Stimulated activated CD4-positive, alpha-beta T cell treated with anti-CD3 and anti-CD28 coated beads, TNF-alpha, amount 100 ng/mL, for 48 hours (primary cell): Measurements from ENCODE around the gene NRXN3.

Experiments used
- DNase-seq, 3 donors: peaks; one replicate each; pipeline ENCODE4 v3.0.0-alpha.2; 2020; ENCODE audit warnings: low read depth in 3 of 3

The NRXN3 gene

GRCh38 chr14:79279645-79280597 lies 1109.7 kb downstream of the NRXN3 start:
- no peak for DNase-seq

DNA sequence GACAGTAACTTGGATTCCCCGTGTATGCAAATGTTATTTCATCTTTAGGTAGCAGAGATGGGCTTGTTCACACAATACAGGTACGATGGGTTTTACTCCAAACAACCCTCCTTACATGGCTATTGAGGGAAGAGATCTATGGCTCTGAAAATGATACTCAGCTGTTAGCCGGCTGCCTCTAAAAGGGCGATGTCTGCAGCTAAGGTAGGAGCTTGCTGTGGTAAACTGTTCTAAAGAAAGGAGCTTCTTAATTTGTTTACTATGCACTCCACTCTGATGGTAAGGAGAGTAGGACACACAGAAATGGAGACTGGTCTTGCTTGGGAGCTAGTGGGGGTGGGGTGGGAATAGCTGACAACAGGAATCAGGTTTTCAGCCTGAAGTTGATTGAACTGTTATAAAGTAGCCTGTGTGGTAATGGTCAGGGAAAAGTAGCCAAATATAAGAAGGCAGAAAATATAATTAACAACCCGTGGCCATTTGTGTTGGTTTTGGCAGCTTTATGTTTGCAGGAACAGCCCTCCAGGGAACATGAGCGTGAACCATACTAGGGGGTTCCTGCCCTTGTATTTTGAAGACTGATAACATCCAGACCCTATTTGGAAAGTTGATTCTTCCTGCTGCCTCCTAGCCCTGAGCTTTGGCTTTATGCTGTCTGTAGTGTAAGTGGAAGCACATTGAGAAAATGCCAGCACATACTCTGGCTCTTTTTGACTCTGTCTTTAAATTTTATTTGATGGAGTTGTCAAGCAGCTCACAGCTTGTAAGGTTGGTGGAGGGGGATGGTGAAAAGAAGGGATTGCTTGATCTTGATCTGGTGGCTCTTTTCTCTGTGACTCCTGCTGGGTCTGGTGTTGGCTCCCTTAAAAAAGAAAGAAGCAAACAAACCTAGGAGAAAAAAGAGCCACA lies 1111.3 kb downstream of the NRXN3 start:
- DNase-seq: no peak

DNA sequence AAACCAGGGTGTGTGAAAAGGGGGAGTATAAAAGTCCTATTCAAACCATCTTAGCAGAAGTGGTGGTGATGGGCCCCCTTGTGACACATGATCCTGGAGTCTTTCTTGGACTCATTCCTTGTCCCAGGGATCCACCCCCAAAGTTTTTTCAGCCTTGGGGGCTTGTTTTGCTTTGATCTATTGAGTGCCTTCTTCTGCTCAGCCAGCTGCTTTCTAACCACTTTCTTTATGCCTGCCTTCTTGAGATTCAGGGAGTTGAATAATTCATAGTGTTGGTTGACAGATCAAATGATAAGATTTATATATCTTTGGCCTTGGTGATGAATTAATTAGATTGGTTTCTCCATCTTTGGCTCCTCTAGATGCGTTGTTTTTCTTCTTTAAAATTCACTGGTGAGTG lies 1114.4 kb downstream of the NRXN3 start:
- no peak for DNase-seq

GRCh38 chr14:79285263-79285662 lies 1115.1 kb downstream of the NRXN3 start:
- DNase-seq: no peak

GRCh38 chr14:79287976-79288375 lies 1117.8 kb downstream of the NRXN3 start:
- no peak for DNase-seq

DNA sequence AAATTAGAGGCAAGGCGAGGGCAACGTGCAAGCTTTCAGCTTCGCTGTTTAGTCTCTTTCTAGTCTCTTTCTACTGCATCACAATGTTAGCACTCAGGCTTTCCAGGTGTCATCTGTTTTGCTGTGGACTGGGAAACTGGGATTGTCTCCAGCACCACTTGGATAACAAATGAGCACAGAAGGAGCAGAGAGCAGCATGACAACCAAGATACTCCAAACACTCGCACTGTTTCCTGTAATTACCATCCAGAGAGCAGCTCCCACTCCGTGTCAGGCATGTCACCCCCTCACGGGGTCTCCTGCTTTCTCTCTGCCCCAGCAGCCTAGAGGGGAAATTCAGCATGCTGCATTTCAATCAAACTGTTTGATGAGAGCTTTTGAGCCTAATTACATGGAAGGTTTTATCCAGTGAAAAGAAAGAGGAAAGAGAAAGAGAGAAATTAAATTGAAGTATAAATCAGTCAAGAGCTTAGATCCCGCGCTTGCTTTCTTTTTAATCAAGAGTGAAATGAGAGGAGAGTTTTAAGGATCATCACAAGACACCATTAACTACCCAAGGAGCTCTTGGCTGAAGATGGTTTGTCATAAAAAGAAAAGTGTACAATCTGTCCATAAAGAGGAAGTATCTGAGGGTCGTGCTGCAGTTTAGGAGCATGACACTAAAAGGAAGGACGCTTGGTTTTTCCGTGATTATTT lies 1123.5 kb downstream of the NRXN3 start:
- no peak for DNase-seq

DNA sequence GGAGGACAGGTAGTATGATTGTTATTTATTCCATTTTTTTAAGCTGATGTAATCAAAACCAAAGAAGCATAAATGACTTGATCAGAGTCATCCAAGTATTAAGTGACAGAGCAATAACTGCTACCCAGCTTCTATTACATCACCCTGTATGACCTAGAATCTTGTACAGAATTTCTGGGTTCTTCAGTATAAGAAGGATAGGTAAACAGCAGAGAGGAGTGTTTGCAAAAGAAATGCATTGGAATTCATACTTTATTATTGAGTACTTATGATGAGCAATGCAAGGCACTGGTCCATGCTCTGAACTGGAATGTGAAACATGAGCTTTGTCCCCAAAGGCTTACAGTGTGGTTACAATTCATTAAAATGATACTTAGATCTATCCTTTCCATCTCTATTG lies 1124.3 kb downstream of the NRXN3 start:
- no peak for DNase-seq

DNA sequence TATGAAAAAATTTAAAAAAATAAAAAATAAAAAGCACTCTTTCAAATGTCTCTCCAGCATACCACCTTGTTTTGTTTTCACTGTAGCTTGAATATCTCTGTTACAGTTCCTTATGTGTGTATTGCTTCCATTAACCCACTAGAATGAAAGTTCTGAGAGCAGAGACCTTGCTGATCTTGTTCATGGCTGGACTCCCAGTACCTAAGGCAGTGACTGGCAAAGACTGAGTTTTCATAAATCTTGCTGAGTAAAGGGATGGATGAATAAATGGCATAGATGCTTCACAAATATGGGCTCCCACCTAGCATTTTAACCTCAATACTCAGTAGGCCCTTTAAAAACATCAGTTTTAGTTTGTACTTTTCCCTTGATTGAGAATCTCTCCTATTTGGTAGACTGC lies 1125.2 kb downstream of the NRXN3 start:
- DNase-seq: no peak

GRCh38 chr14:79298373-79298772 lies 1128.2 kb downstream of the NRXN3 start:
- DNase-seq: no peak

DNA sequence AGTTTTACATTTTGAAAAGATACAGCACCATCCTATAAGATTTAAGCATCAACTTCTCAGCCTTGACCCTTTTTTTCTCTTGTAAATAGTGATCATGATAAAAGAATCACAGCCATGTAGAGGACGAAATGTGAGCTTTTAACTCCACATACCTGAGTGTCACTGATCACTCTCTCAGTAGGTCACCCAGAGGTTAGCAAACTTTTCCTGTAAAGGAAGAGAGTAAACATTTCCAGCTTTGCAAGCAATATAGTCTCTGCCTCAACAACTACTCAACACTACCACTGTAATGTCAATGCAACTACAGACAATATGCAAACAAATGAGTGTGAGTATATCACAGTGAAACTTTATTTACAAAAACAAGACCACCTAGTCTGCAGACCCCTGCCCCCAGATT lies 1129.0 kb downstream of the NRXN3 start:
- DNase-seq: no peak

DNA sequence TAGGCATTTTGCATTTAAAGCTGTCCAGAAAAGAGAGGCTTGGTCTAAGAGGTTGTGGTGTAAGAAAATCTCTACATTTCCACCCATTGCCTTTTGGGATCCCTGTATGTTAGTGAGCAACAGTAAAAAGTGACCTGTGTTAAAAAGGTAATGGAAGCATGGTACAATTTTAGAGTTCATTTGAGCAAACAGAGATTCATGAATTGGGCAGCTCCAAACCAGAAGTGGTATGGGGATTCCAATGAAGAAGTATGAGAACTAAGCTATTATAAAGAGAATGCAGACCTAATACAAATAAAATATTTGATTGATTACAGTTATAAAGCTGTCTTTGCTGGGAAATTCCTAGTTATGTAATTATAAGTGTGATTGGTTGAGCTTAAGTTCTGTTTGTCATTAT lies 1134.1 kb downstream of the NRXN3 start:
- DNase-seq: no peak

- no peak for DNase-seq
These were observed 1136.4 kb downstream of the NRXN3 start for GRCh38 chr14:79306546-79306945.

- DNase-seq: no peak
These were observed 1148.2 kb downstream of the NRXN3 start for GRCh38 chr14:79318371-79318770.

DNA sequence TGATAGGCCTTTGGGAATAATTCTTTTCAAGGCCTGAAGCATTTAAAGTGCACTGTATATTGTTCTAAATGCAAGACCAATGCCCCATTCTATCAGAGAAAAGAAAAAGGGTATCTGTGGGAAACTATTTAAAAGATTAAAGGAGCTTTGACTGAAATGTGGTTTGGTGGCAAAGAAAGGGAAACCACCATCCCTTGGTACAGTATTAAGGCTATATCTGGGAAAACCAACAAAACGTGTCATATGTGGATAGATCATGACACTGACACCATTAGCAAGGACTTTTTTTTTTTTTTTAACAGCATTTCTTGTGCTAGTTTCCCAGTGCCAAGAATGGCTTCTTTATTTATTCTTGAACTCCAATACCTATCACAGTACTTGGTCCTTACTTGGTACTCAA lies 1150.4 kb downstream of the NRXN3 start:
- DNase-seq: no peak

- DNase-seq: no peak
These were observed 1150.9 kb downstream of the NRXN3 start for GRCh38 chr14:79321070-79321469.

- DNase-seq: no peak
These were observed 1154.9 kb downstream of the NRXN3 start for GRCh38 chr14:79325071-79325470.

GRCh38 chr14:79325557-79325956 lies 1155.4 kb downstream of the NRXN3 start:
- DNase-seq: no peak

GRCh38 chr14:79328863-79329262 lies 1158.7 kb downstream of the NRXN3 start:
- no peak for DNase-seq

DNA sequence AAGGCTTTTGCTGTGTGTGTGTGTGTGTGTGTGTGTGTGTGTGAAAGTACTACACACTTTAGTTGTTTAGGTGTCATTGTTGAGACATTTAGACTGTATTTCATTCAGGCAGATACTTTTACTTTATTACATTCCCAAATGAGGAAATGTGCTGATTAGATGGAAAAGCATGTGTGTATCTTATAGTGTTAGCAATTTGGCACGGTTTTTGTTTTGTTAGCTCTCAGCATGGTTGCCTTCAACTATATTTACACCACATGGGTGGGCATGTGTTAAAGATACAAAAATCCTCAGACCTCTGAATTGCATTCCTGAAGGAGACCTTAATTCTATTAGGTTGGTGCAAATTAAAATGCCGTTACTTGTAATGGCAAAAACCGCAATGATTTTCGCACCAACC lies 1161.7 kb downstream of the NRXN3 start:
- no peak for DNase-seq

- no peak for DNase-seq
These were observed 1162.5 kb downstream of the NRXN3 start for GRCh38 chr14:79332504-79333197.

DNA sequence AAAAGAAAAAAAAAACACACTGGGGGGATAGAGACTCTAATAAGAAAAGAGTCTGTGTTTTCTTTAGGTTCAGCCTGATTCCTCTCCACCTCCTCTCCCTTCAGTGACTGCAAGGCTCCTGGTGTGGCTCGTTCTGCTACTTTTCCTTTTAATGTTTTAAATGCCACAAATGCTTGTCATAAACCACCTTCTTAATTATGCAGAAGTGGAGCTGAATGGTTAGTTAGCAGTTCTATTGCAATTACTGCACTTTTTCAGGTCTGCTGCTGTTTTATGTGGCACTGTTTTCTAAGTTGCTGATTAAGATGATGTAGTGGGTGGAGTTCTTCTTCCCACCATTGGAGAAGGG lies 1163.0 kb downstream of the NRXN3 start:
- no peak for DNase-seq

DNA sequence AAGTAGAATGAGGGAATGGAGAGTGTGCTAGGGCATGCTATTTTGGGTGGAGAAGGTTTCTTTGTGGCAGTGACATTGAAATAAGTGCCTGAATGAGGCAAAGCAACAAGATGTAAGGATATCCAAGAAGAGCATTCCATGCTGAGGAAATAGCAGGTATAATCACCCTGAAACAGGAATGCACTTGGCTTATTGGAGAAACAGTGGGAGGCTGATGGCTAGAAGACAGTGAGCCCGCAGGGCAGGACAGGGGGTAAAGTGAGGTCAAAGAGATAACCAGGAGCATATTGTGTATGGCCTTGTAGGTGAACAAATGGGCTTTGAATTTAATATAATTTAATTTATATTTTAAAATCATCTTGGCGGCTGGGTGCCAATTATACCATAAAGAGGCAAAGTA lies 1164.1 kb downstream of the NRXN3 start:
- no peak for DNase-seq
